DMS153 treated with DMSO at 0.1 percent for 48 hours (cell line): ENCODE results near the gene BRI3.

Experiments used
- DNase-seq: peaks from one replicate; lab custom pipeline; 2025; ENCODE audit not compliant: unreplicated experiment; lab: John Stamatoyannopoulos, UW

BRI3 gene

GRCh38 chr7:98252425-98253054, 28.9 kb upstream of the BRI3 start:
- DNase-seq = no peak

GRCh38 chr7:98254516-98254915, 27.0 kb upstream of the BRI3 start:
- no peak for DNase-seq

- no peak for DNase-seq
Measured at GRCh38 chr7:98254951-98255610, 26.4 kb upstream of the BRI3 start.

GRCh38 chr7:98256431-98256830, 25.1 kb upstream of the BRI3 start:
- DNase-seq = no peak

- no peak for DNase-seq
Measured at GRCh38 chr7:98257701-98258100, 23.8 kb upstream of the BRI3 start.

GRCh38 chr7:98265841-98266271, 15.6 kb upstream of the BRI3 start:
- DNase-seq = no peak

GRCh38 chr7:98266840-98267239, 14.6 kb upstream of the BRI3 start:
- no peak for DNase-seq

GRCh38 chr7:98267303-98267702, 14.2 kb upstream of the BRI3 start:
- DNase-seq = no peak

GRCh38 chr7:98276241-98276761, 5.2 kb upstream of the BRI3 start:
- no peak for DNase-seq

- no peak for DNase-seq
Measured at GRCh38 chr7:98278408-98278807, 3.1 kb upstream of the BRI3 start.

- no peak for DNase-seq
Measured at GRCh38 chr7:98278936-98279335, 2.5 kb upstream of the BRI3 start.

- DNase-seq = no peak
Measured at GRCh38 chr7:98280296-98280695, 1.2 kb upstream of the BRI3 start.

GRCh38 chr7:98281757-98282606, 496 bp downstream of the BRI3 start:
- no peak for DNase-seq

GRCh38 chr7:98282703-98283102, 1.2 kb downstream of the BRI3 start:
- no peak for DNase-seq

- no peak for DNase-seq
Measured at GRCh38 chr7:98283127-98283886, 1.8 kb downstream of the BRI3 start.

GRCh38 chr7:98283887-98284222, 2.4 kb downstream of the BRI3 start:
- DNase-seq = no peak

GRCh38 chr7:98284335-98285036, 3.0 kb downstream of the BRI3 start:
- DNase-seq = no peak

- DNase-seq = no peak
Measured at GRCh38 chr7:98285157-98286092, 3.9 kb downstream of the BRI3 start.

GRCh38 chr7:98286093-98286539, 4.6 kb downstream of the BRI3 start:
- DNase-seq = no peak
